Panc1 (cell line): Measurements from ENCODE around the gene GALNTL6. TPM values are rescaled to one million over a fixed set of nuclear protein-coding genes. Genes with fewer than 3 reads are reported as not detected.

Source experiments
- ATAC-seq: fragments of 200-7000 bp; cut with Tn5 transposase; 2 replicates; pipeline ENCODE4 v1.9.1; 2020; ENCODE audit warnings: mild to moderate bottlenecking, moderate library complexity
- BruUV-seq: library from RNA; stranded (reverse); fragments of 400-500 nt; replicated peaks from 2 replicates; lab custom pipeline; 2021; lab: Mats Ljungman, UMichigan
- CTCF ChIA-PET: fragments of 300-600 bp; sonication (Branson Sonifier 250); formaldehyde crosslinking; loops from one replicate; lab custom pipeline; 2022; ENCODE audit warnings: antibody characterized with exemption; lab: Charles Lee
- POLR2A ChIA-PET: fragments of 300-600 bp; sonication (Branson Sonifier 250); formaldehyde crosslinking; loops from one replicate; lab custom pipeline; 2022; ENCODE audit warnings: antibody characterized with exemption; lab: Charles Lee
- DNase-seq: peaks from one replicate; pipeline ENCODE4 v3.0.0-alpha.2; 2010; ENCODE audit warnings: low read depth, low spot score
- H3K27ac ChIP-seq: 2 replicates; pipeline ENCODE4 v1.5.1; 2011; ENCODE audit warnings: mild to moderate bottlenecking, low read length, inconsistent platforms
- H3K27me3 ChIP-seq: fragments of 200-500 bp; sonication (Bioruptor generic); 2 replicates; pipeline ENCODE4 v1.6.0; 2014; ENCODE audit warnings: low read length, inconsistent platforms; ENCODE audit not compliant: control insufficient read depth, insufficient read depth
- H3K36me3 ChIP-seq: fragments of 200-500 bp; sonication (Bioruptor generic); 2 replicates; pipeline ENCODE4 v1.5.1; 2014; ENCODE audit warnings: inconsistent platforms, mild to moderate bottlenecking, low read length, moderate library complexity; ENCODE audit not compliant: control insufficient read depth, insufficient read depth
- H3K4me1 ChIP-seq: 2 replicates; pipeline ENCODE4 v1.5.1; 2011; ENCODE audit warnings: inconsistent platforms, mild to moderate bottlenecking, low read length, moderate library complexity; ENCODE audit not compliant: control insufficient read depth, insufficient read depth
- H3K4me3 ChIP-seq, 2 experiments: 2 replicates each; pipeline ENCODE4 v1.5.1; 2011 to 2012; ENCODE audit warnings: low read depth in 2 of 2, low read length in 2 of 2, mild to moderate bottlenecking in 2 of 2, inconsistent platforms in 1 of 2, moderate library complexity in 1 of 2
- H3K9me3 ChIP-seq: fragments of 200-500 bp; sonication (Bioruptor generic); 2 replicates; pipeline ENCODE4 v1.5.1; 2014; ENCODE audit warnings: low read depth, mild to moderate bottlenecking, inconsistent platforms, low read length, moderate library complexity; ENCODE audit not compliant: control insufficient read depth, insufficient read depth
- CTCF ChIP-seq: fragments of 450-650 bp; IDR thresholded peaks from 2 replicates; pipeline ENCODE4 v1.5.1; 2017; ENCODE audit warnings: mild to moderate bottlenecking
- POLR2AphosphoS5 ChIP-seq: IDR thresholded peaks from 2 replicates; pipeline ENCODE4 v1.6.1; 2012; ENCODE audit warnings: mild to moderate bottlenecking, low read depth, low read length, moderate library complexity
- REST ChIP-seq, 2 experiments: IDR thresholded peaks; 2 replicates each; pipeline ENCODE4 v1.6.1; 2011 to 2012; ENCODE audit warnings: low read depth in 2 of 2, control low read depth in 1 of 2, low read length in 1 of 2, mild to moderate bottlenecking in 1 of 2, moderate library complexity in 1 of 2; ENCODE audit not compliant: insufficient read depth in 1 of 2
- SIN3A ChIP-seq: IDR thresholded peaks from 2 replicates; pipeline ENCODE4 v1.6.1; 2012; ENCODE audit warnings: low read depth, mild to moderate bottlenecking, low read length, moderate library complexity, borderline replicate concordance; ENCODE audit not compliant: insufficient read depth
- TCF7L2 ChIP-seq: IDR thresholded peaks from 2 replicates; pipeline ENCODE4 v1.6.1; 2011; ENCODE audit warnings: mild to moderate bottlenecking, low read depth, low read length, inconsistent platforms
- in situ Hi-C: cut with HindIII; loops from 2 replicates; pipeline ENCODE4 v1.10.0; 2016; ENCODE audit warnings: low sequenced_read_pairs, low pct_unique_long_range_greater_than_20kb
- intact Hi-C: fragments of 100-400 bp; cut with micrococcal nuclease; formaldehyde crosslinking; loops from one replicate; pipeline ENCODE4 v1.10.0; 2022; ENCODE audit not compliant: unreplicated experiment
- total RNA-seq: library from RNA; stranded (reverse); gene quantifications from one replicate; pipeline ENCODE4 v1.2.1, GENCODE V29; 2021; ENCODE audit not compliant: unreplicated experiment

GALNTL6 gene
- total RNA-seq, 1 experiment from 2014 or later = not detected

- H3K27me3 ChIP-seq = no peaks in the 10 kb centered on the region
- no peak for DNase-seq
- POLR2A ChIA-PET = no interaction called here
- CTCF ChIA-PET = no interaction called here
- H3K4me3 ChIP-seq = no peak overlapping the region
- no peak for ATAC-seq
- no peak overlapping the region for H3K27ac ChIP-seq
- no peaks in the 10 kb centered on the region for H3K36me3 ChIP-seq
- TF ChIP-seq CTCF (no peak), REST (IDR thresholded peaks at IDR 0.05; ENCODE audit: insufficient read depth in 1 of 2, low read depth in 2 of 2, low read length in 1 of 2) (no peak), POLR2AphosphoS5 (no peak), SIN3A (no peak), TCF7L2 (no peak)
- intact Hi-C loops = no loop called here
- BruUV-seq = no TSS peak
- H3K9me3 ChIP-seq = no peaks in the 10 kb centered on the region
- no peaks in the 10 kb centered on the region for H3K4me1 ChIP-seq
- in situ Hi-C loops = no loop called here
Observed at GRCh38 chr4:171814545-171814944, 1.3 kb downstream of the GALNTL6 start.

GRCh38 chr4:171817026-171817425, 3.8 kb downstream of the GALNTL6 start:
- BruUV-seq = no TSS peak
- Histone ChIP-seq H3K27me3 (no peaks in the 10 kb centered on the region), H3K9me3 (no peaks in the 10 kb centered on the region), H3K4me1 (no peaks in the 10 kb centered on the region), H3K27ac (no peak overlapping the region), H3K4me3 (no peak overlapping the region), H3K36me3 (no peaks in the 10 kb centered on the region)
- in situ Hi-C loops = no loop called here
- no peak for DNase-seq
- TF ChIP-seq CTCF (no peak), SIN3A (no peak), POLR2AphosphoS5 (no peak), TCF7L2 (no peak), REST (IDR thresholded peaks at IDR 0.05; ENCODE audit: insufficient read depth in 1 of 2, low read depth in 2 of 2, low read length in 1 of 2) (no peak)
- no peak for ATAC-seq
- ChIA-PET CTCF (no interaction called here), POLR2A (no interaction called here)
- intact Hi-C loops = no loop called here
